ENCODE measurements around the gene CC2D2A.

DNA sequence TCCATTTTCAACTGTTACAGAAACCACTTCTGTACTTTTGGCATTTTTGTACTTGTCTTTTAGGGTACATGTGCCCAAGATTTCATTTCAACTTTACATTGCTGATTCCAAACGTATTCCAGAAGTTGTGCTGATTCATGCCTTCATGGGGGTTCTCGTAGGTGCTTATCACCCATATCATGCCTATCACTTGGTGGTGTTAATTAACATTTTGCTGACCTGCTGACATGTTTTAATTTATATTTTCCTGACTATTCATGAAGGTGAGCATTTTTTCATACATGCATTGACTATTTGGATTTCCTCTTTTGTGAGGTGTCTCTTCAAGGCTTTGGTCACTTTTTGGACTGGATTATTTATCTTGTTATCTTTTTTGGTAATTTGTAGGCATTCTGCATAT, 64.1 kb downstream of the CC2D2A start:
- TF ChIP-seq POLR2A (IDR thresholded peaks at IDR 0.05; ENCODE audit: low read length) (no peak), GATA1 (IDR thresholded peaks at IDR 0.05; ENCODE audit: low read depth, low read length) (no peak)
